GM12891 (cell line): ENCODE results near the gene PKHD1.

ENCODE experiments used
- PAX5 ChIP-seq: IDR thresholded peaks from 2 replicates; pipeline ENCODE4 v1.6.1; 2011; ENCODE audit warnings: low read length, moderate library complexity, mild to moderate bottlenecking; ENCODE audit not compliant: insufficient read depth, severe bottlenecking
- POLR2A ChIP-seq: IDR thresholded peaks from 2 replicates; pipeline ENCODE4 v1.6.1; 2011; ENCODE audit warnings: low read depth, low read length, control low read depth
- POLR2AphosphoS5 ChIP-seq: IDR thresholded peaks from 2 replicates; pipeline ENCODE4 v1.6.1; 2011; ENCODE audit warnings: low read depth, low read length, control low read depth
- TAF1 ChIP-seq: IDR thresholded peaks from 2 replicates; pipeline ENCODE4 v1.6.1; 2011; ENCODE audit warnings: low read depth, low read length, control low read depth

- TF ChIP-seq POLR2A (no peak), POLR2AphosphoS5 (no peak), TAF1 (no peak), PAX5 (no peak)
These were observed 447.4 kb downstream of the PKHD1 start for GRCh38 chr6:51640021-51640420.
